ENCODE measurements around the gene PHYKPL. TPM values are rescaled to one million over a fixed set of nuclear protein-coding genes. Genes with fewer than 3 reads are reported as not detected.
"Not testable (repeated sequence)": the region's sequence is repeated elsewhere in the genome, so short reads cannot be mapped to it uniquely, and the experiment has no call there.

Gene PHYKPL
- total RNA-seq, 1 donor from 2014 or later, result 44.2 TPM

DNA sequence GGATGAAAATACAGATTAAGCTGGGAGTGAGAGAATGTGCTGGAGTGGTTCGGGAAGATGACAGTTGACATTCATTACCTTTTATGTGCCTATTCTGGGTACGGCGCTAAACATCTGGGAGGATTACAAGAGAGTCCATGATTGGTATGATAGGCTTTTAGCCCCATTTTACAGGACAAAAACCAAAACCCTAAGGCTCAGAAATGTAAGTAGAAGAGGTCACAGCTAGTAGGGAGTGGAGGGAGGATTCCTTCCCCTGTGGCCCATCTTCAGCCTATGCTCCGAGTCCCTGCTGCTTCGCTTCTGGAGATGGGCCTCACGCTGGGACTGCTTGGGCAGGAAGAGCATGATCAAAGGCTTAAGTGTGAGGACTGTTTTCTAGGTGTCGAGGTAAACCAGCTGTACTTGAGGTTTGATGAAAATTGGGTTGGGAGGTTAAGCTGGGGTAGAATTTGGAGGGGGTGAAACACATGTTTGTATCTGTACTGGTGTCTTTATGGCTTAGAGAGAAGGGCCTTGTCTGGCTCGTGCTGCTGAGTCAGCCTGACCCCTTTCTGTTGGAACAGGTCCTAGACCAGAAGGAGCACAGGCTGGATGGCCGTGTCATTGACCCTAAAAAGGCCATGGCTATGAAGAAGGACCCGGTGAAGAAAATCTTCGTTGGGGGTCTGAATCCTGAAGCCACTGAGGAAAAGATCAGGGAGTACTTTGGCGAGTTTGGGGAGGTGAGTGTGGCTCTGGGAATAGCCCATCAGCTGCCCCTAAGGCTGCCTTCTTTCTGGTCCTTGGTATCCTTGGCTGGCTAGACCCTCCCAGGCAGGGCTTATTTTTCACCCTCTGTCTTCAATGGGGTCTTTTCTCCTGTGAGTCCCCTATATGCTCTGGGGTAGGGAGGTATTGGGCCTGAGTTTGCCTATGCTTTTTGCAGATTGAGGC lies 26.2 kb downstream of the PHYKPL start:
- DNase-seq, result no peak

DNA sequence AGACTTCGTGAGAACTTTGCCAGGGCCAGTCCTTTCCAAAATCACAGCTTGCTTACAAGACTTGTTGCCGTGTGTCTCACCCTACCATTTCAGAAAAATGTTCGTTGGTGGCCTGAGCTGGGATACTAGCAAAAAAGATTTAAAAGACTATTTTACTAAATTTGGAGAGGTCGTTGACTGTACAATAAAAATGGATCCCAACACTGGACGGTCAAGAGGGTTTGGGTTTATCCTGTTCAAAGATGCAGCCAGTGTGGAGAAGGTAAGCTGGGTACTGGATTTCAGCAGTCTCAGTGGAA lies 26.9 kb downstream of the PHYKPL start:
- DNase-seq, result no peak

DNA sequence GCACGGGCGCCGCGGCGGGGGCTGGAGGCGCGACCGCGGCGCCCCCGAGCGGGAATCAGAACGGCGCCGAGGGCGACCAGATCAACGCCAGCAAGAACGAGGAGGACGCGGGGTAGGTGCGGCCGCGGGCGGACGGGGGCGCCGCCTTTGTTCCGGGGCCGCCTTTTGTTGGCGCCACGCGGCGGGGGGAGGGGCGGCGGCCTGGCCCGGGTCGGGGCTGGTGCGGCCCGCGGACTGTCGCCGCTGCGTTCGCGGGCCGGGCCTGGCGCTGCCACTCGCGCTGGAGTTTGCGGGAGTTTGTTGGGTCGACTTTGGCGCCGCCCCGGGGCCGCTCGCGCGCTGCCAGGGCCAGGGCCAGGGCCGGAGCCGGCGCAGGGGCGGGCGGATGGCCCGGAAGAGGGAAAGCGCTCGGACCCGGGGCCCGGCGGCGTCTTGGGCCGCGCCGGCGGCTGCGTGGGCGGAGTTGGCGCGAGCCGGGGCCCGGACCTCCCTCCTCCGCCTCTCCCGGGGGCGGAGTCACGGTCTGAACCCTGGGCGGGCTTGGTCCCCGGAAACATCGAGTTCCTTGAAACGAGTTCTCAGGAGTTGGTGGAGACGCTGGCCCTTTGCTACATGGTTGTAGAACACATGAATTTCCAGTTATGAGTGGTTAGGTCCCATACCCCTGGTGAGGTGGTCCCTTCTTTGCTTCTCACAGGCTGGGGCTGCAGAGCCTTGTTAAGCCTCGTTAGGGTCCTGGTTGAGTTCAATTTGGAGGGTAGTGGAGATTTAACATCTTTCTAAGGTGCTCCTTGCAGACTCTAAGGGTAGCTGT lies 27.5 kb downstream of the PHYKPL start:
- peak; percentile 66 for DNase-seq

DNA sequence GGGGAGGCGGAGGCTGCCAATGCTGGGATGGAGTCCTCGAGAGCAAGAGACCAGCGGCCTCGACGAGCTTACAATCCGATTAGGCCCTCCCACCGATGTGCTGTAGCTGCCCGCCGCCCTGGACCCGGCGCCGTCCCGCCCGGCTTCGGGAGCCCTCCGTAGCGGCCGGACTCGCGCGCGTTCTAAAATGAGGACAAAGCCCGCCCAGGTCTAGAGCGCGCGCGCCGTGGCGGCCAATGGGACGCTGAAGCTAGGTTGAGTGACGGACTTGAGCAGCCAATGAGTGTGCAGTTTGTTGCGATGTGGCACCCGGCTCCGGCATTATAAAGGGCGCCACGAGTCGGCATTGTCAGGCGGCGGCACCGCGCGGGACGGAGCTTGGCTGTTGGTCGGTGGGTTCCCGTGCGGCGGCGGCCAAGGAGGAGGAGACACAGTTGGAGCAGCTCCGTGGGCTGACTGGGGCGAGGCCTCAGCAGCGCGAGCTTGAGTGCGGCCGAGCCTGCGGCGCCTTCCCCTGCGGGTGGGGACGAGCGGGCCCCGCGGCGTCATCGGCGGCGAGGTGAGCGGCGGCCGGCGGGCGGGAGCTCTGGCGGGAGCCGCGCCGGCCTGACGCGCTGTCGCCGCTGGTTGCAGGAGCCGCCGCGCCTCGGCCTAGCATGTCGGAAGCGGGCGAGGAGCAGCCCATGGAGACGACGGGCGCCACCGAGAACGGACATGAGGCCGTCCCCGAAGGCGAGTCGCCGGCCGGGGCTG lies 28.2 kb downstream of the PHYKPL start, which contains the start of gene HNRNPAB:
Gene HNRNPAB (plus strand): TSS at position 352 of the 753 bp plus-strand sequence. CDS start 305 bp downstream, at position 657.
- peak; percentile 99 for DNase-seq

DNA sequence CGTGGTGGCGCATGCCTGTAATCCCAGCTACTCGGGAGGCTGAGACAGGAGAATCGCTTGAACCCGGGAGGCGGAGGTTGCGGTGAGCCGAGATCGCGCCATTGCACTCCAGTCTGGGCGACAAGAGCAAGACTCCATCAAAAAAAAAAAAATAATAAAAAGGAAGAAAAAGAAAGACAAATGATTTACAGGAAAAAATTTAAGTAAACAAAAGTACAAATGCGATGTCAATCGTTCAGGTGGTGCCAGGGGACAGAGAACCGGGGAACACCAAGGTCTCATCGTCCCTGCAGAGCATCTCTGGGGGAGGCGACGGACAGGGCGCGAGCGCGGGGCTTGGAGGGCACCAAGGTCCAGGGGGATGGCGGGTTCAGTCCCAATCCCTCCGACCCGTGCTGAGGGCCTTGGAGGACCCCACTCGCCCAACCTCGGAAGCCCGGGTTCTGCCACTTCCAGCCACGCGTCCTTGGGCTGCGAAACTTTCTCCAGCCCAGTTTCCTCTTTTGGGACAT lies 28.9 kb downstream of the PHYKPL start:
- DNase-seq, result no peak

DNA sequence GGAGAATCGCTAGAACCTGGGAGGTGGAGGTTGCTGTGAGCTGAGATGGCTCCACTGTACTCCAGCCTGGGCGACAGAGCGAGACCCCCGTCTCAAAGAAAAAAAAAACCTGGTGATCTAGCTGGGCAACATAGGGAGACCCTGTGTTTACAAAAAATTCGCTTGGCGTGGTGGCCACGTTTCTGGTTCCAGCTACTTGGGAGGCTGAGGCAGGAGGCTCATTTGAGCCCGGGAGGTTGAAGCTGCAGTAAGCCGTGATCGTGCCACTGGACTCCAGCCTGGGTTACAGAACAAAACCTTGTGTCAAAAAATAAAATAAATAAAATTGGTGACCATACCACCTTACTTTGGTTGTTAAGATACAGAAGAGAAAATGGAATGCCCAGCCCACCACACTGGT lies 30.1 kb downstream of the PHYKPL start:
- no peak for DNase-seq

DNA sequence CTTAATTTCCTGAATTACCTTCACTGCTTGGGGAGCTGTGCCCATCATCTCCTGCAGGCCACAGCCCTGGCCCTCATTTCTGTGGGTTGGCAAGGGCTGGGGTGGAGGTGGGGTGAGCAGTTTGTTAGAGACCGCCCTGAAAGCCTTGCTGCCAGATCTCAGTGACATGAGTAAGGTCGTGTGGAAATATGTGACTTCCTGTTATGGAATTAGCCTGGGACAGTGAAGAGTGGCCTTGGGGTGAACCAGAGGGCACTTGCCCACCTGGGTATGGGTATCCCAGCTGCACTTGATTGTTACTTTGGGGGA lies 30.7 kb downstream of the PHYKPL start:
- no peak for DNase-seq

DNA sequence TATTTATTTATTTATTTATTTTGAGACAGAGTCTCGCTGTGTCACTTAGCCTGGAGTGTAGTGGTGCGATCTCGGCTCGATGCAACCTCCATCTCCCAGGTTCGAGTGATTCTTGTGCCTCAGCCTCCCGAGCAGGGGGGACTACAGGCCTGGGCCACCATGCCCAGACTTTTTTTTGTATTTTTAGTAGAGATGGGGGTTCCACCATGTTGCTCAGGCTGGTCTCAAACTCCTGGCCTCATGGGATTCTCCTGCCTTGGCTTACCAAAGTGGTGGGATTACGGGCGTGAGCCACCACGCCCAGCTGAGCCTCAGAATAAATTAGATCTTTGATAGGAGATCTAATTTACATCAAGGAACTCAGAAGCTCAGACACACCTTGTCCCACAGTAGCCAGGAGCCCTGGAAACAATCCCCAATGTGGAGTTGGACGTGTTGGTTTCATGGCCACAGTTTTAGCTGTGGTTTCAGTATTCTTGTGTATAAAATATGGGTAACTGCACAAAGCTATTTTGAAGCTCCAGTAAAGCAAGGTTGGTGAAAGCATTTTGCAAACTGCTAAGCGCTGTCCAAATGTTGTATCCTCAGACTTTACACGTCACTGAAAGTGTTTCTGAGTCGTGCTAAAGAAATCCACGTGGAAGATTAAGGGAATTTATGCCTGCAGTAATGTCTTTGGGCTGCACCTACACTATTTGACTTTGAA lies 31.2 kb downstream of the PHYKPL start:
- no peak for DNase-seq

DNA sequence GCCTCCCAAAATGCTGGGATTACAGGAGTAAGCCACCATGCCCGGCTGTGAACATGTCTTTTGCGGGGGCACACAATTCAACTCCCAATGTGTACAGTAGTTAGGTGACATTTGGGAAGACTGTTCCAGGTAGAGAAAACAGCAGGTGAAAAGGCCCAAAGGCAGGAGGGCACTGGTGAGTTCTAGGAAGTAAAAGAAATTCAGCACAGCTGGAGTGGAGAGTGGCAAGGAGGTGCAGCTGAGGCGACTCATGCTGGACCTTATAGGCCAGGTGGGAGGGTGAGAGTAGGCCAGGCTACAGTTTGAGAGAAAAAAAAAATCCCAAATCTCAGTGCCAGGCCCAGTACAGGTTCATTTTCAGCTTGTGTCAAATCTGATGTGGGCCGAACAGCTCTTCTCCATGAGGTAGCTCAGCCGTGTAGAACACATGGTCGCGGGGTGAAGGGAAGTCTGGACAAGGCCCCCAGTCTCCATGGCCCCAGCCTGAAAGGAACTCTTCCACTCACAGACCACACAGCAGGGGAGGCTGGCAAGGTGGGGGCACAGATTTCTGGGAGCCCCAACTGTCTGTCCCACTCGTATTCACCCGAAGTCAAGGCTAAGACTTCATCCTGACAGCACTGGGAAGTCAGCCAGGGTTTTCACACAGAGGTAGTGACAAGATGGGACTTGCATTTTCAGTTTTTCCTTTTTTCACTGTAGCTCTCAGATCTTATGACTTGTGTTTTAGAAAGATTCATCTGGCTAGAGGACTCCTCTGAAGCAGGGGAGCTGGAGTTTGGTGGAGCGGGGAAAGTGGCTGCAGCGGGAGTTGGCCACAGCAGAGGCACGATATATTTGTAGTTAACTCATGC lies 32.8 kb downstream of the PHYKPL start:
- DNase-seq, result no peak

DNA sequence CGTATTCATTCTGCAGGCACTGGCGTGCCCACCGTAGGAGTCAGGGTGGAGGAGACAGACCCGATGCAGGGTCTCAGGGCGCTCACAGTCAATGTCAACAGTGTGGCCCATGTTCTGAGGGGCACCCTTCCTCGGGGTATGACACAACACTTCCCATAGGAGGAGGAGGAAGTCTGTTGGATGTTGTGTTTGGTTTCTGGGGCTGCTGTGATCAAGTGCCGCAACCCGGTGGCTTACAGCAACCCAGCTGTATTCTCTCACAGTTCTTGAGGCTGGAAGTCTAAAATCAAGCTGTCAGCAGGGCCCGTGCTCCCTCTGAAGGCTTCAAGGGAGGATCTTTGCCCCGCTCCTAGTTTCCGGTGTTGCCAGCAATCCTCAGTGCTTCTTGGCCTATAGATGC lies 33.9 kb downstream of the PHYKPL start:
- DNase-seq, result no peak

DNA sequence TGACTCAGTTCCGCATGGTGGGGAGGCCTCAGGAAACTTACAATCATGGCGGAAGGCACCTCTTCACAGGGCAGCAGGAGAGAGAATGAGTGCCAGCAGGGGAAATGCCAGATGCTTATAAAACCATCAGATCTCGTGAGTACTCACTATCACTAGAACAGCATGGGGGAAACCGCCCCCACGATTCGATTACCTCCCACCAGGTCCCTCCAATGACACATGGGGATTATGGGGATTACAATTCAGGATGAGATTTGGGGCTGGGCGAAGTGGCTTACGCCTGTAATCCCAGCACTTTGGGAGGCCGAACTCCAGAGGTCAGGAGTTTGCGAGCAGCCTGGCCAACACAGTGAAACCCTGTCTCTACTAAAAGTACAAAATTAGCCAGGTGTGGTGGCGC lies 34.5 kb downstream of the PHYKPL start:
- DNase-seq, result not testable (repeated sequence)

DNA sequence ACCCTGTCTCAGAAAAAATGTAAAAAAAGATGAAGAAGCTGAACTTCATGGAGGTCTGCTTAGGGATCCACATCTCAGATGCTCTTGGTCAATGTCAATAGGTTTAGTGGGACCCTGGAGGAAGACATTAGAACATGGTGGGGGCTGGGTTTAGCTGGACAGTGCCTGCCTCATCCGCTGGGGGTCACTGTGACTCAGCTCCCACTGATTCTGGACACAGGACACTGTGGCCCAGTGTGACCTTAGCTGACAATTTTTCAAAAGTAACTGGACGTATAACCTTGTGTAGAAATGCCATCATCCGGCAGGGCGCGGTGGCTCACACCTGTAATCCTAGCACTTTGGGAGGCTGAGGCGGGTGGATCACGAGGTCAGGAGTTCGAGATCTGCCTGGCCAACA lies 35.6 kb downstream of the PHYKPL start:
- peak; percentile 34 for DNase-seq

DNA sequence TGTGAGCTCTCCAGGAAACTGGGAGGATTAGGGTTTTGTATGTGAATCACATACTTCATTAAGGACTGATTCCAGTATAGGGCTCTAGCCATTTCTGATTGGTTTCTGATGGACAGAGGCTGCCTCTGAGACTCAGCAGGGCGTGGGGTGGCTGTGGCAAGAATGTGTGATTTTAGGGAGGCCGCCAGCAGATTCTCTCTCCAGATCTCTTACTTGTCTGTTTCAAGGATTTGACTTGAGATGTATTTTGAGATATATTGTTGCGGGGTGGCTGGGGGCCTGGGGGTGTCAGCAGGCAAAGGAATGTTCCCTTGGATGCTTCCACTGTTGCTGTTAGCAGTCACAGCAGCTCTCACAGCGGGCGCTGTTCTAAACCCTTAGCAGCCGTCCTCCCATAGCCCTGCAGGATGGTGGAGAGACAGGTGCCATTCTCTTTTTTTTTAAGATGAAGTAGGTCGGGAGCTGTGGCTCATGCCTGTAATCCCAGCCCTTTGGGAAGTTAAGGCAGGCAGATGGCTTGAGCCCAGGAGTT lies 36.3 kb downstream of the PHYKPL start:
- no peak for DNase-seq

DNA sequence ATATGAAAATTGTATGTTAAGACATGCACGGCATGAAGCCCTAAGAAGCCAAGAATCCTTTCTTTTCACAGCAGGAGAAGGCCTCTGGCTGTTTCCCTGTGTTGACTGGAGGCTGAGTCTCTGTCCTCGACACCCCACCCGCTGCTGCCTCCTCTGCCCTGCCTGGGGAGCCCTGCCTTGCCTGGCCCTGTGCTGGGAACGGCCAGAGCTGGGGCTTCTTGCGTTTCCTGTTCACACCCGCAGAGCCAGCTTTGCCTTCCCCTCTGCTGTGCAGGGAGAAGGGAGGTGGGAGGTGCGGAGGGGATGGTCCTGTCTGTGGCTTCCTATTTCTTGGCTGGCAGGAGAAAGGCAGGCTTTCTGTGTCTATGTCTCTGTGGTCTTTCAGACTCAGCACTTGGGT lies 38.6 kb downstream of the PHYKPL start:
- DNase-seq, result no peak

DNA sequence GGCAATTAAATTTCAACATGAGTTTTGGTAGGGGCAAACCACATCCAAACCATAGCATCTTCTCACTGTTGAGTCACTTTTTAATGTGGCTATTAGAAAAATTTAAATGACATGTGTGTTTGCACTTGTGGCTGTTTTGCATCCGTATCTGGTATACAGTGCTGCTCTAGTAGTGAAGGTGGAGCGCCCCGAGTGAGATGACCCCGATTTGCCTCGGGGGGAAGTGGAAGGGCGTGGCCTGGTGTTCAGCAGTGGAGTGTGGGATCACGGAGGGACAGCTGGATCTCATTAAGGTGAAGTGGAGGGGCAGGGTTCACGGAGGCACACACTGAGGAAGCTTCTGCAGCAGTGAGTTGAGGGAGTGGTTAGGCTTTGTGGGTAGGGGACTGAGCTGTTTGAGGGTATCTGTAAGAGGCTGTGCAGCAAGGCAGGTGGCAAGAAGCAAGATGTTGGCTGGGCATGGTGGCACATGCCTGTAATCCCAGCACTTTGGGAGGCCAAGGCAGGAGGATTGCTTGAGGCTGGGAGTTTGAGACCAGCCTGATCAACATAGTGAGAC lies 39.3 kb downstream of the PHYKPL start:
- no peak for DNase-seq

DNA sequence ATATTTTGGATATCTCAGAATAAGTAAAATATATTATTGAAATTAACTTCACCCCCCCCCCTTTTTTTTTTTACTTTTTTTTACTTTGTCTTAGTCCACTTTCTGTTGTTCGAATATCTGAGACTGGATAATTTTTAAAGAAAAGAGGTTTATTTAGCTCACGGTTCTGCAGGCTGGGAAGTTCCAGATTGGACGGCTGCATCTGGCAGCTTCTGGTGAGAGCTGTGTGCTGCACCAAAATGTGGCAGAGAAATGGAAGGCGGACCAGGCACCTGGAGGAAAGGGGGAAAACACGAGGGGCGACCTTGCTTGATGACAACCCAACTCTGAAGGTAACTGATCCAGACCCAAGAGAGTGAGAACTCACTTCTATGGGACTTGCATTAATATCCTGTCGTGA lies 39.8 kb downstream of the PHYKPL start:
- DNase-seq, result no peak

DNA sequence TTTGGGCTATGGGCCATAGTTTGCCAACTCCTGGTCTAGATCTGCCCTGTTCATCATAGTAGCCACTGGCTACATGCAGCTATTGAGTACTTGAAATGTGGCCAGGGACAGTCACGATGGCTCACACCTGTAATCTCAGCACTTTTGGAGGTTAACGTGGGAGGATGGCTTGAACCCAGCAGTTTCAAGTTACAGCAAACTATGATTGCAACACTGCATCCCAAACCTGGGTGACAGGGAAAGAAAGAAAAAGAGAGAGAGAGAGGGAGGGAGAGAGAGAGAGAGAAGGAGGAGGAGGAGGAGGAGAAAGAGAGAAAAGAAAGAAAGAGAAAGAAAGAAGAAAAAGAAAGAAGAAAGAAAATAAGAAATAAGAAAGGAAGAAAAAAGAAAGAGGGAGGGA lies 40.4 kb downstream of the PHYKPL start:
- DNase-seq, result no peak

DNA sequence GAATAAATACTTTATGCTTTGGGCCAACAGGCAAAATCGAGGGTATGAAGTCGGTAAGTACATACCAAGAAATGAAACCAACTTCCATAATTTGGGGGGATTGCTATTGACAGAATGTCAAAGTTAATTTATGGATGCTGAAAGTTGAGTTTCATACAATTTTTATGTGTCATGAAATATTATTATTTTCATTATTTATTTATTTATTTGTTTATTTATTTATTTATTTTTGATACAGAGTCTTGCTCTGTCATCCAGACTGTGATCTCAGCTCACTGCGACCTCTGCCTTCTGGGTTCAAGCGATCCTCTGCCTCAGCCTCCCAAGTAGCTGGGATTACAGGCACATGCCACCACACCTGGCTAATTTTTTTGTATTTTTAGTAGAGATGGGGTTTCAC lies 40.9 kb downstream of the PHYKPL start:
- no peak for DNase-seq

DNA sequence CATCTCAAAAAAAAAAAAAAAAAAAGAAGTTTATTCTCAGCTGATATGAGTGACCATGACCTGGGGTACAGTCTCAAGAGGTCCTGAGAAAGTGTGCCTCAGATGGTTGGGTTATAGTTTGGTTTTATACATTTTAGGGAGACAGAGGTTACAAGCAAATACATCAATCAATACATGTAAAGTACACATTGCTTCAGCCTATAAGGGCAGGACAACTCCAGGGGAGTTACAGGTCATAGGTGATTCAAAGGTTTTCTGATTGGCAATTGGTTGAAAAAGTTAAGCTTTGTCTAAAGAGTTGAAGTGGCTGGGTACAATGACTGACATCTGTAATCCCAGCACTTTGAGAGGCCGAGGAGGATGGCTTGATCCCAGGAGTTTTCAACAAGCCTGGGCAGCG lies 43.2 kb downstream of the PHYKPL start:
- no peak for DNase-seq

DNA sequence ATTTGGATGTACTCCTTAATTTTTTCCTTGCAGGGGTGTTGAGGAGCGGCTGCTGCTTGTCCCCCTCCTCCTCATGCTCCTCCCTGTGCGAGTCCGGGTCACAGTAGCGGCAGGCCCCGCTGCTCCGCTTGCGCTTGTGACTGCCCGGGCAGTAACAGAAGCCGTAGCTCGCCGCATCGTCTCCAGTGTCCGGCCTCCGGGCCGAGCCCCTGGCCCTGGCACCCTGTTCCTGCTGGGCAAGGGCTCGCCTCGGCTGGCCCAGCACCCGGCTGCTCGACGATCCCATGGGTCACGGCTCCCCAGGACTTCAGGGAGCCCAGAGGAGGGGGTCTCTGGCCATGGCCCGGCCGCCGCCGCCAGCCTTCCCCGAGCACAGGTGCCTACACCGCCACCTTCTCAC lies 45.6 kb downstream of the PHYKPL start, which contains the start of gene GMCL2:
Gene GMCL2 (minus strand): TSS at position 358 of the 400 bp plus-strand sequence. CDS start 72 bp downstream, at position 286.
- no peak for DNase-seq

DNA sequence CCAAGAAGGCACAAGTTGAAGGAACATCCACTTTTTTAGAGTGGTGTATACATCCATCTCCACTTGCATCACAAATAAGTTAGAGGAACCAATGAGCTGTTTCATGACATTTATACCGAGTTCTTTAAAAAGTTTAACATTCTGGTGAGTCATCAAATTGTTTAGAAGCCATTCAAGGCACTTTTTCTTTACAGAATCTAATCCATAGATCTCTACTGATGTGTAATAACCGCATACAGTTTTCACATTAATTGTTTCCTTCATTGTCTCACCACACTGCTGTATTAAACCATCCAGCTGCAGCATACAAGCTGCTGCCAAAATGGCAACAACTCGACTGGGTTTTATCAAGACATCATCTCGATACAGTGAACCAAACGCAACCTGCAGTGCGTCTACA lies 46.2 kb downstream of the PHYKPL start:
- DNase-seq, result no peak
